ENCODE measurements around the gene WDR20. TPM values are rescaled to one million over a fixed set of nuclear protein-coding genes. Genes with fewer than 3 reads are reported as not detected.

The WDR20 gene
- total RNA-seq, 4 donors from 2014 or later: 15.0 to 26.7 (median 18.3) TPM

- no peak for DNase-seq (ENCODE audit: low spot score in 2 of 2)
These were observed 106.4 kb downstream of the WDR20 start for GRCh38 chr14:102246071-102246470.

GRCh38 chr14:102248121-102248520 is 108.4 kb downstream of the WDR20 start:
- WGBS, 2 donors: 75 to 80% methylated on average over 8 of the region's 8 CpGs
- peaks cover 0 to 5% (median 0%) of the 10 kb centered on the region in 4 donors for H3K4me1 ChIP-seq
- H3K36me3 ChIP-seq: peaks cover 0 to 25% (median 0%) of the 10 kb centered on the region in 3 donors

More at GRCh38 chr14:102246071-102246470, 106.4 kb downstream of the WDR20 start:
- WGBS, 2 donors: 38 to 41% methylated on average over 9 of the region's 9 CpGs
- Histone ChIP-seq H3K9me3 (no peaks in the 10 kb centered on the region), H3K27ac (no peak overlapping the region), H3K4me3 (no peak overlapping the region), H3K36me3 (peaks cover 0 to 21% (median 0%) of the 10 kb centered on the region in 3 donors), H3K4me1 (peaks cover 0 to 5% (median 0%) of the 10 kb centered on the region in 4 donors), H3K27me3 (no peaks in the 10 kb centered on the region)
- no peak for TF ChIP-seq POLR2A (IDR thresholded peaks at IDR 0.05)
- no peak for TF ChIP-seq EP300 (IDR thresholded peaks at IDR 0.05)
- no peak for TF ChIP-seq CTCF (IDR thresholded peaks at IDR 0.05)

GRCh38 chr14:102249041-102249440 is 109.3 kb downstream of the WDR20 start:
- peaks cover 0 to 25% (median 0%) of the 10 kb centered on the region in 3 donors for H3K36me3 ChIP-seq
- no peak overlapping the region for H3K4me3 ChIP-seq
- DNase-seq (ENCODE audit: low spot score in 2 of 2): no peak
- no peaks in the 10 kb centered on the region for H3K27me3 ChIP-seq
- 81 to 84% methylated on average over 12 of the region's 12 CpGs for WGBS, 2 donors
- TF ChIP-seq POLR2A (IDR thresholded peaks at IDR 0.05) (no peak), CTCF (IDR thresholded peaks at IDR 0.05) (no peak), EP300 (IDR thresholded peaks at IDR 0.05) (no peak)
- no peaks in the 10 kb centered on the region for H3K9me3 ChIP-seq
- H3K4me1 ChIP-seq: peaks cover 0 to 5% (median 0%) of the 10 kb centered on the region in 4 donors
- no peak overlapping the region for H3K27ac ChIP-seq

More at GRCh38 chr14:102248121-102248520, 108.4 kb downstream of the WDR20 start:
- no peak overlapping the region for H3K4me3 ChIP-seq
- no peaks in the 10 kb centered on the region for H3K27me3 ChIP-seq
- no peak overlapping the region for H3K27ac ChIP-seq
- no peak for DNase-seq (ENCODE audit: low spot score in 2 of 2)
- TF ChIP-seq EP300 (IDR thresholded peaks at IDR 0.05) (no peak), POLR2A (IDR thresholded peaks at IDR 0.05) (no peak), CTCF (IDR thresholded peaks at IDR 0.05) (no peak)
- no peaks in the 10 kb centered on the region for H3K9me3 ChIP-seq

- no peak overlapping the region for H3K4me3 ChIP-seq
- H3K36me3 ChIP-seq: peaks cover 0 to 25% (median 0%) of the 10 kb centered on the region in 3 donors
- 92 to 100% methylated on average over 3 to 6 of the region's 6 CpGs for WGBS, 2 donors
- no peaks in the 10 kb centered on the region for H3K27me3 ChIP-seq
- TF ChIP-seq EP300 (IDR thresholded peaks at IDR 0.05) (no peak), CTCF (IDR thresholded peaks at IDR 0.05) (no peak), POLR2A (IDR thresholded peaks at IDR 0.05) (no peak)
- H3K9me3 ChIP-seq: no peaks in the 10 kb centered on the region
- peaks cover 0 to 5% (median 0%) of the 10 kb centered on the region in 4 donors for H3K4me1 ChIP-seq
- no peak overlapping the region for H3K27ac ChIP-seq
- no peak for DNase-seq (ENCODE audit: low spot score in 2 of 2)
These were observed 110.3 kb downstream of the WDR20 start for GRCh38 chr14:102249981-102250380.

- H3K4me3 ChIP-seq: no peak overlapping the region
- no peaks in the 10 kb centered on the region for H3K9me3 ChIP-seq
- 91 to 92% methylated on average over 15 of the region's 15 CpGs for WGBS, 2 donors
- H3K27me3 ChIP-seq: no peaks in the 10 kb centered on the region
- TF ChIP-seq EP300 (IDR thresholded peaks at IDR 0.05) (no peak), POLR2A (IDR thresholded peaks at IDR 0.05) (no peak), CTCF (IDR thresholded peaks at IDR 0.05) (no peak)
- peaks cover 0 to 5% (median 0%) of the 10 kb centered on the region in 4 donors for H3K4me1 ChIP-seq
- no peak for DNase-seq (ENCODE audit: low spot score in 2 of 2)
- peaks cover 0 to 25% (median 0%) of the 10 kb centered on the region in 3 donors for H3K36me3 ChIP-seq
- H3K27ac ChIP-seq: no peak overlapping the region
These were observed 110.9 kb downstream of the WDR20 start for GRCh38 chr14:102250636-102251035.
